HG02852 (cell line): ENCODE data around the gene CHMP4A.
"Not testable (repeated sequence)": the region's sequence is repeated elsewhere in the genome, so short reads cannot be mapped to it uniquely, and the experiment has no call there.

Experiments
- ATAC-seq: cut with Tn5 transposase; IDR thresholded peaks from one replicate; pipeline ENCODE4 v1.9.1; 2021; ENCODE audit warnings: mild to moderate bottlenecking, moderate library complexity; ENCODE audit not compliant: unreplicated experiment

The CHMP4A gene

GRCh38 chr14:24226473-24226872 is 13.2 kb upstream of the CHMP4A start:
- no peak for ATAC-seq

- no peak for ATAC-seq
These were observed 11.4 kb upstream of the CHMP4A start for GRCh38 chr14:24224618-24225071.

- not testable (repeated sequence) for ATAC-seq
These were observed 9.7 kb upstream of the CHMP4A start for GRCh38 chr14:24222987-24223386.

- no peak for ATAC-seq
These were observed 6.2 kb upstream of the CHMP4A start for GRCh38 chr14:24219521-24219920.

DNA sequence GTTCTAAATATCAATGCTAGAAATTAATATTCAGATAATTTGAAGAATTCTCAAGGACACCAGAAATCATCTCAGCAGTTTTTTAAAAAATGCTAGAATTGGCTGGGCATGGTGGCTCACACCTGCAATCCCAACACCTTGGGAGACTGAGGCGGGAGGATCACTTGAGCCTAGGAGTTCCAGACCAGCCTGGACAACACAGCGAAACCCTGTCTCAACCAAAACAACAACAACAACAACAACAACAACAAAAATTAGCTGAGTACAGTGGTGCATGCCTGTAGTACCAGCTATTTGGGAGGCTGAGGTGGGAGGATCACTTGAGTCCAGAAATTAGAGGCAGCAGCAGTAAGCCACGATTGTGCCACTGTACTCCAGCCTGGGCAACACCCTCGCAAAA is 5.8 kb upstream of the CHMP4A start:
- ATAC-seq: no peak

DNA sequence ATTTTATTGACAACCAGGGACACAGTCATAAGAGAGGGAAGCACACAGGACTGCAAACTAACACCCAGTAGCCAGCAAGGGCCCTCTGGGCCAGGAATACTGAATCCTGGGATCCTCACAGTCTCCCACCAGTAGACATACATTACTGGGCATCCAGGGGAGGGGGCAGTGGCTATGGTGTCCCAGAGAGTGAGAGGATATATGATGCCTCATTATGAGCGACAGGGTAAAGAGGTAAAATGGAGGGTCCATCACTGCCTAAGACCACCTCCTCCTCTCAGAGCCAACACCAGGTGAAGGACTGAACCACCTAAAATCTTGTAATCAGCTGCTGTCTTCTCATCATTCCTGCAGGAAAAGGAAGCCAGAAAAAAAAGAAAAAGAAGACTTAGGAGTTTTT is 3.6 kb upstream of the CHMP4A start:
- not testable (repeated sequence) for ATAC-seq

DNA sequence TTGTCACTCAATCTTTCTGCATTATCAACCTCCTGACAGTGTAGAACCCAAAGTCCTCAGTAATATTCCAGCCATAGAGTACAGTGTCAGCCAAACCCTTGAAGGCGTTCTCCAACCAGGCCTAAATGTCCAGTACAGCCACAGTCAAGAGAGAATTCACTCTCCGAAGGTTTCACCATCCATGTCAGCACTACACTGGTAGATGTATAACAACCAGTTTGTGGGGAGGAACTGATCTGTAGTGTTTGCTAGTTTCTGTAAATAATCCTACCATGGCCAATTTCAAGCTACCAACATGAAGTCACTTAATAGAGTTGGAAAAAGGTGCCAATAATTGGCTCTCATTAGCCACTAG is 3.0 kb upstream of the CHMP4A start:
- no peak for ATAC-seq

GRCh38 chr14:24215495-24216344 is 2.4 kb upstream of the CHMP4A start, which contains the start of gene MDP1:
MDP1 (minus strand) TSS chr14:24216066; CDS start chr14:24215955, 111 bp downstream.
- ATAC-seq: peak; percentile 57

DNA sequence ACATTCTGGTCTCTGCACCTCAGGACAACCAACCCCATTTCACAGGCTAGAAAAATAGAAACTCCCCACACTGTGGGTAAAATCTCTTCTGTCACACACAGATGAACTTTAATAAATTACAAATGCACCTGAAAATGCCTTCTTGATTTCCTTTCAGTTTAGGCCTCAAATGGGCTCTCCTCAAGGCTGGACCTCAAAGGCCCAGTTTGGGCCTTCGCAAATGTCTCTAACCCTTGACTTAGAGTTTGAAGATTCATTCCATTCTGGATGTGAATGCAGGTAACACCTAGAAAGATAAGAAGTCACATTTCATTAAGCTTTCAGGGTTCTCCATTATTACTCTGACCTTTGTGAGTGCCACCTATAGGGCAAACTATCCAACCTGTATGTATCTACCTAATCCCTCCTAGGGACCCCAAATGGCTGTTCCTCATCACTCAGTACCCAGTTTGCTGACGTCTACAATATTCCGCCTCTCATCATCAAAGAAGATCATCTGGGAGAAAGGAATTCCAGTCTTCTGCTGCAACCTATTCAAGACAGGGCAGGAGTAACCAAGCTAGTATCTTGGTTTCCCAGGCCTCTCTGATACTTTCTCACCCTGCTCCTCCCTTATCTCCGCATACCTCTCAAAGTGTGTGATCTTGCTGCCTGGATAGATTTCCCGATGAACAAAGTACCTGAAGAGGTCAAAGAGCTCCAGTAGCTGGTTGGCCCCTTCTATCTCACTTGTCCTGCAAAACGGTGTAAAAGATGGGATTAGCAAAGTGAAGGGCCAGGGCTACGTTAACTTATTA is 776 bp upstream of the CHMP4A start:
- no peak for ATAC-seq

- ATAC-seq: no peak
These were observed 2.0 kb downstream of the CHMP4A start for GRCh38 chr14:24211311-24211710.

- no peak for ATAC-seq
These were observed 5.7 kb downstream of the CHMP4A start for GRCh38 chr14:24207625-24208024.

- ATAC-seq: no peak
These were observed 6.2 kb downstream of the CHMP4A start for GRCh38 chr14:24207104-24207551.

- no peak for ATAC-seq
These were observed 6.8 kb downstream of the CHMP4A start for GRCh38 chr14:24206260-24207103.

- no peak for ATAC-seq
These were observed 8.8 kb downstream of the CHMP4A start for GRCh38 chr14:24204163-24205146.

GRCh38 chr14:24203249-24203886 is 9.9 kb downstream of the CHMP4A start:
- not testable (repeated sequence) for ATAC-seq

DNA sequence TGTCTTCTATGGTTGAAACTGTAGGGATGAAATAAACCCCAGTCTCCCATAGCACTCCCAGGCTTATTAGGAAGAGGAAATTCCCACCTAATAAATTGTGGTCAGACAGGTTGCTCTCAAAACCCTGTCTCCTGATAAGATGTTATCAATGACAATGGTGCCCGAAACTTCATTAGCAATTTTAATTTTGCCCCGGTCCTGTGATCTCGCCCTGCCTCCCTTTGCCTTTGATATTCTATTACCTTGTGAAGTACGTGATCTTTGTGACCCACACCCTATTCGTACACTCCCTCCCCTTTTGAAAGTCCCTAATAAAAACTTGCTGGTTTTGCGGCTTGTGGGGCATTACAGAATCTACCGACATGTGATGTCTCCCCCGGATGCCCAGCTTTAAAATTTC is 10.8 kb downstream of the CHMP4A start:
- not testable (repeated sequence) for ATAC-seq

- no peak for ATAC-seq
These were observed 14.3 kb downstream of the CHMP4A start for GRCh38 chr14:24198814-24199524.

DNA sequence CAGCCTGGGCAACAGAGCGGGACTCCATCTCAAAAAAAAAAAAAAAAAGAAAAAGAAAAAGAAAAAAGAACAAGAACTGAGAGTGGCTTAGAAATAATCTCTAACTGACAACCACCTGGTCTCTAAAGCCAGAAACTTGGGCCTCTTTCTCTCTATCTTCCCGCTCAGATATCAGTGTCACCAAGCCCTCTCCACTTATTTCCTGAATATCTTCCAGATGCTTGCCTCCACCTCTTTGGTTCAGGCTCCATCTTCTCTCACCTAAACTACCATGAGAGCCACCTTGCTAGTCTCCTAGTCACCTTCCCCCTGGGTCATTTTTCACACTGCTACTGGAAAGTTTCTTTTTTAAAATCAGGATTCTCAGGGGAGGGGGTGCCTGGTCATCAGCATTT is 16.2 kb downstream of the CHMP4A start:
- ATAC-seq: no peak
